ENCODE measurements around the gene KIF23.

Gene KIF23

GRCh38 chr15:69424001-69424400 is 9.9 kb downstream of the KIF23 start:
- no peak for TF ChIP-seq CTCF (IDR thresholded peaks at IDR 0.05; ENCODE audit: extremely low read depth, insufficient read depth, missing control alignments)
- no peak for DNase-seq (ENCODE audit: low spot score)
- in situ Hi-C loops (cut with MboI; ENCODE audit: low pct_unique_long_range_greater_than_20kb, low sequenced_read_pairs, unreplicated experiment): no loop called here

- no peak for DNase-seq (ENCODE audit: low spot score)
- in situ Hi-C loops (cut with MboI; ENCODE audit: low pct_unique_long_range_greater_than_20kb, low sequenced_read_pairs, unreplicated experiment): no loop called here
- no peak for TF ChIP-seq CTCF (IDR thresholded peaks at IDR 0.05; ENCODE audit: extremely low read depth, insufficient read depth, missing control alignments)
Measured at GRCh38 chr15:69424748-69425413, 10.7 kb downstream of the KIF23 start.

GRCh38 chr15:69433831-69434230 is 19.7 kb downstream of the KIF23 start:
- no peak for DNase-seq (ENCODE audit: low spot score)
- in situ Hi-C loops (cut with MboI; ENCODE audit: low pct_unique_long_range_greater_than_20kb, low sequenced_read_pairs, unreplicated experiment): no loop called here
- no peak for TF ChIP-seq CTCF (IDR thresholded peaks at IDR 0.05; ENCODE audit: extremely low read depth, insufficient read depth, missing control alignments)

- in situ Hi-C loops (cut with MboI; ENCODE audit: low pct_unique_long_range_greater_than_20kb, low sequenced_read_pairs, unreplicated experiment): no loop called here
- TF ChIP-seq CTCF (IDR thresholded peaks at IDR 0.05; ENCODE audit: extremely low read depth, insufficient read depth, missing control alignments): no peak
- DNase-seq (ENCODE audit: low spot score): no peak
Measured at GRCh38 chr15:69434238-69434637, 20.1 kb downstream of the KIF23 start.

- no peak for DNase-seq (ENCODE audit: low spot score)
- no peak for TF ChIP-seq CTCF (IDR thresholded peaks at IDR 0.05; ENCODE audit: extremely low read depth, insufficient read depth, missing control alignments)
- in situ Hi-C loops (cut with MboI; ENCODE audit: low pct_unique_long_range_greater_than_20kb, low sequenced_read_pairs, unreplicated experiment): no loop called here
Measured at GRCh38 chr15:69434679-69435078, 20.5 kb downstream of the KIF23 start.

GRCh38 chr15:69435985-69436384 is 21.8 kb downstream of the KIF23 start:
- in situ Hi-C loops (cut with MboI; ENCODE audit: low pct_unique_long_range_greater_than_20kb, low sequenced_read_pairs, unreplicated experiment): no loop called here
- TF ChIP-seq CTCF (IDR thresholded peaks at IDR 0.05; ENCODE audit: extremely low read depth, insufficient read depth, missing control alignments): no peak
- no peak for DNase-seq (ENCODE audit: low spot score)
